HepG2 (cell line): Measurements from ENCODE around the gene PYY. TPM values are rescaled to one million over a fixed set of nuclear protein-coding genes. Genes with fewer than 3 reads are reported as not detected.

Experiments
- GABPB1 ChIP-seq: IDR thresholded peaks from 2 replicates; pipeline ENCODE4 v1.6.1; 2016; ENCODE audit warnings: mild to moderate bottlenecking, missing genetic modification reagents, moderate library complexity, missing compliant biosample characterization
- JUND ChIP-seq: sonication (generic); formaldehyde crosslinking; IDR thresholded peaks from 2 replicates; pipeline ENCODE4 v1.8.0; 2022; ENCODE audit warnings: mild to moderate bottlenecking, missing genetic modification reagents
- KLF13 ChIP-seq: sonication (generic); formaldehyde crosslinking; IDR thresholded peaks from 2 replicates; pipeline ENCODE4 v1.4.0; 2020; ENCODE audit warnings: mild to moderate bottlenecking, missing genetic modification reagents
- MLLT10 ChIP-seq: sonication (generic); formaldehyde crosslinking; IDR thresholded peaks from 2 replicates; pipeline ENCODE4 v1.4.0; 2020; ENCODE audit warnings: missing genetic modification reagents
- ONECUT2 ChIP-seq: sonication (generic); formaldehyde crosslinking; IDR thresholded peaks from 2 replicates; pipeline ENCODE4 v1.4.0; 2020; ENCODE audit warnings: missing genetic modification reagents
- SOX13 ChIP-seq, 3 experiments: fragments of 450-650 bp in 1 of 3; sonication (generic) in 1 of 3; formaldehyde crosslinking in 1 of 3; IDR thresholded peaks in 2 of 3; conservative IDR thresholded peaks in 1 of 3; 2 replicates each; pipeline versions ENCODE4 v1.5.0 to v1.6.1; 2016 to 2020; ENCODE audit warnings: antibody characterized with exemption in 1 of 3, mild to moderate bottlenecking in 1 of 3, missing compliant biosample characterization in 1 of 3, missing genetic modification reagents in 1 of 3, moderate library complexity in 1 of 3
- ZNF7 ChIP-seq: IDR thresholded peaks from 2 replicates; pipeline ENCODE4 v1.6.1; 2016; ENCODE audit warnings: missing biosample characterization, missing genetic modification reagents
- ZNF878 ChIP-seq: sonication (generic); formaldehyde crosslinking; IDR thresholded peaks from 2 replicates; pipeline ENCODE4 v1.8.1; 2023; ENCODE audit warnings: mild to moderate bottlenecking, missing genetic modification reagents, moderate library complexity
- polyA plus RNA-seq, 8 experiments: library from polyadenylated mRNA; depleted of rRNA in 3 of 8; stranded (reverse) in 7 of 8; unstranded in 1 of 8; fragments of >200 nt; fragmentation: Illumina TruSeq in 4 of 8; extraction: Trizol in 4 of 8; gene quantifications; 2 replicates each; pipeline versions ENCODE4 v1.2.1 to v1.2.3, GENCODE V29; 2011 to 2016; ENCODE audit warnings: low read depth in 4 of 8, missing spikeins in 1 of 8, mixed read lengths in 1 of 8; ENCODE audit not compliant: insufficient read depth in 1 of 8
- total RNA-seq, 5 experiments: library from RNA; depleted of rRNA; stranded (reverse); fragments of >200 nt; fragmentation: Illumina TruSeq; extraction: Trizol; gene quantifications; 2 replicates each; pipeline ENCODE4 v1.2.3, GENCODE V29; 2016; ENCODE audit warnings: low read depth in 1 of 5
- TF ChIP-seq, protein P1 (sequence below): sonication (generic); formaldehyde crosslinking; IDR thresholded peaks from 2 replicates; pipeline ENCODE4 v1.4.0; 2020; ENCODE audit warnings: missing genetic modification reagents, borderline replicate concordance
- TF ChIP-seq, protein P2 (sequence below): sonication (generic); formaldehyde crosslinking; IDR thresholded peaks from 2 replicates; pipeline ENCODE4 v1.4.0; 2020; ENCODE audit warnings: missing genetic modification reagents, borderline replicate concordance
- TF ChIP-seq, protein P3 (sequence below): sonication (generic); formaldehyde crosslinking; IDR thresholded peaks from 2 replicates; pipeline ENCODE4 v1.5.1; 2020; ENCODE audit warnings: mild to moderate bottlenecking, moderate library complexity, missing genetic modification reagents
- TF ChIP-seq, protein P4 (sequence below): sonication (generic); formaldehyde crosslinking; IDR thresholded peaks from 2 replicates; pipeline ENCODE4 v1.9.0; 2022; ENCODE audit warnings: missing genetic modification reagents, mild to moderate bottlenecking, borderline replicate concordance
- TF ChIP-seq, protein P5 (sequence below): IDR thresholded peaks from 2 replicates; pipeline ENCODE4 v1.6.1; 2016
- TF ChIP-seq, protein P6 (sequence below): sonication (generic); formaldehyde crosslinking; IDR thresholded peaks from 2 replicates; pipeline ENCODE4 v1.4.0; 2020; ENCODE audit warnings: mild to moderate bottlenecking, low read depth, missing genetic modification reagents

Gene PYY
- total and polyA plus RNA-seq, 2 of the 13 experiments (the other 11 are each of a cell fraction or from before 2014, with no cell fraction given), result 0.25 TPM; not detected in 1

DNA sequence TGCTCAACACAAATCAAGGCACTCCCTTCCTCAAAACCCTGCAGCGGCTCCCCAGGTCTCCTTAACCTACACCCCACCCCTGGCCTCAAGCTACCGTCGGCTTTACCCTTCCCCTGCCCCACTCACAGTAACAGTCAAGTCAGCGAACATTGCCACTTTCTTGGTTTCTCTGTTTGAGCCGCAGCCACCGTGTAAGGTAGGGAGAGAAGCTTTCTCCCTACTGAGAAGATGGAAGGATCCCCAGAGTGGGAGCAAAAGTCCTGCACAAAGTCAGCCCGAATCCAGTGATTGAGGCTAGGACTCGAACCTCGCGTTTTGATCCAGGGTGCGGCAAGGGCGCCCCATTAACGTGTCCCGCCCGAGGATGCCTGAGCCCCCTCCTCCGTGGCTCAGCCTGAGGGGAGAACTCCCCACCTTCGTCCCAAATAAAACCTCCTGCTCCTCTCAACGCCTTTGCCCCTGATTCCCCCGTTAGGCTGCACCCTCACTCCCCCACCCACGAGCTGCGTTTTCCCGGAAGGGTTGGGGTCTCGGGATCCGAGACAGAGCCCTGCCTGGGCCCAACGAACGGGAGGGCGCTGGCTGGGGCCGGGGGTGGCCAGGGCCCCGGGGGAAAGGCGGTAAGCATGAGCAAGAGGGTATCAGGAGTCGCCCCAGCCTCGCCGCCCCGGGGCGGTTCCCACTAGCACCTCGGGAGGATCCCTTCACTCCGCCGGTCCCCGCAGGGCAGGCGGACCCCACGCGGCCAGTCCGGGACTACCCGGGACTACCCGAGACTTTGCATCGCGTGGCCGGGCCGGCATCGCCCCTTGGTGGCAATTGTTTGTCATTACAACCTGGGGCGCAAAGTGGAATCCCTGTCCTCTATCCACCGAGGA, 40.8 kb upstream of the PYY start (continued):
- TF ChIP-seq, protein P1, sequence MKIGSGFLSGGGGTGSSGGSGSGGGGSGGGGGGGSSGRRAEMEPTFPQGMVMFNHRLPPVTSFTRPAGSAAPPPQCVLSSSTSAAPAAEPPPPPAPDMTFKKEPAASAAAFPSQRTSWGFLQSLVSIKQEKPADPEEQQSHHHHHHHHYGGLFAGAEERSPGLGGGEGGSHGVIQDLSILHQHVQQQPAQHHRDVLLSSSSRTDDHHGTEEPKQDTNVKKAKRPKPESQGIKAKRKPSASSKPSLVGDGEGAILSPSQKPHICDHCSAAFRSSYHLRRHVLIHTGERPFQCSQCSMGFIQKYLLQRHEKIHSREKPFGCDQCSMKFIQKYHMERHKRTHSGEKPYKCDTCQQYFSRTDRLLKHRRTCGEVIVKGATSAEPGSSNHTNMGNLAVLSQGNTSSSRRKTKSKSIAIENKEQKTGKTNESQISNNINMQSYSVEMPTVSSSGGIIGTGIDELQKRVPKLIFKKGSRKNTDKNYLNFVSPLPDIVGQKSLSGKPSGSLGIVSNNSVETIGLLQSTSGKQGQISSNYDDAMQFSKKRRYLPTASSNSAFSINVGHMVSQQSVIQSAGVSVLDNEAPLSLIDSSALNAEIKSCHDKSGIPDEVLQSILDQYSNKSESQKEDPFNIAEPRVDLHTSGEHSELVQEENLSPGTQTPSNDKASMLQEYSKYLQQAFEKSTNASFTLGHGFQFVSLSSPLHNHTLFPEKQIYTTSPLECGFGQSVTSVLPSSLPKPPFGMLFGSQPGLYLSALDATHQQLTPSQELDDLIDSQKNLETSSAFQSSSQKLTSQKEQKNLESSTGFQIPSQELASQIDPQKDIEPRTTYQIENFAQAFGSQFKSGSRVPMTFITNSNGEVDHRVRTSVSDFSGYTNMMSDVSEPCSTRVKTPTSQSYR (CRISPR knock-in tag), result no peak
- TF ChIP-seq ZNF878 (CRISPR knock-in tag) (no peak), KLF13 (CRISPR knock-in tag) (no peak), GABPB1 (peak; percentile 52; the same call in 1 of the 2 replicates), ZNF7 (CRISPR knock-in tag) (no peak), MLLT10 (CRISPR knock-in tag) (no peak), ONECUT2 (CRISPR knock-in tag) (no peak), JUND (CRISPR knock-in tag) (no peak), SOX13 (IDR thresholded peaks at IDR 0.05) (no peak), SOX13 (CRISPR knock-in tag; conservative IDR thresholded peaks at IDR 0.05 in 1 of 2, IDR thresholded peaks at IDR 0.05 in 1 of 2) (no peak)
- TF ChIP-seq, protein P2, sequence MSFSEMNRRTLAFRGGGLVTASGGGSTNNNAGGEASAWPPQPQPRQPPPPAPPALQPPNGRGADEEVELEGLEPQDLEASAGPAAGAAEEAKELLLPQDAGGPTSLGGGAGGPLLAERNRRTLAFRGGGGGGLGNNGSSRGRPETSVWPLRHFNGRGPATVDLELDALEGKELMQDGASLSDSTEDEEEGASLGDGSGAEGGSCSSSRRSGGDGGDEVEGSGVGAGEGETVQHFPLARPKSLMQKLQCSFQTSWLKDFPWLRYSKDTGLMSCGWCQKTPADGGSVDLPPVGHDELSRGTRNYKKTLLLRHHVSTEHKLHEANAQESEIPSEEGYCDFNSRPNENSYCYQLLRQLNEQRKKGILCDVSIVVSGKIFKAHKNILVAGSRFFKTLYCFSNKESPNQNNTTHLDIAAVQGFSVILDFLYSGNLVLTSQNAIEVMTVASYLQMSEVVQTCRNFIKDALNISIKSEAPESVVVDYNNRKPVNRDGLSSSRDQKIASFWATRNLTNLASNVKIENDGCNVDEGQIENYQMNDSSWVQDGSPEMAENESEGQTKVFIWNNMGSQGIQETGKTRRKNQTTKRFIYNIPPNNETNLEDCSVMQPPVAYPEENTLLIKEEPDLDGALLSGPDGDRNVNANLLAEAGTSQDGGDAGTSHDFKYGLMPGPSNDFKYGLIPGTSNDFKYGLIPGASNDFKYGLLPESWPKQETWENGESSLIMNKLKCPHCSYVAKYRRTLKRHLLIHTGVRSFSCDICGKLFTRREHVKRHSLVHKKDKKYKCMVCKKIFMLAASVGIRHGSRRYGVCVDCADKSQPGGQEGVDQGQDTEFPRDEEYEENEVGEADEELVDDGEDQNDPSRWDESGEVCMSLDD (CRISPR knock-in tag), result no peak
- TF ChIP-seq, protein P3, sequence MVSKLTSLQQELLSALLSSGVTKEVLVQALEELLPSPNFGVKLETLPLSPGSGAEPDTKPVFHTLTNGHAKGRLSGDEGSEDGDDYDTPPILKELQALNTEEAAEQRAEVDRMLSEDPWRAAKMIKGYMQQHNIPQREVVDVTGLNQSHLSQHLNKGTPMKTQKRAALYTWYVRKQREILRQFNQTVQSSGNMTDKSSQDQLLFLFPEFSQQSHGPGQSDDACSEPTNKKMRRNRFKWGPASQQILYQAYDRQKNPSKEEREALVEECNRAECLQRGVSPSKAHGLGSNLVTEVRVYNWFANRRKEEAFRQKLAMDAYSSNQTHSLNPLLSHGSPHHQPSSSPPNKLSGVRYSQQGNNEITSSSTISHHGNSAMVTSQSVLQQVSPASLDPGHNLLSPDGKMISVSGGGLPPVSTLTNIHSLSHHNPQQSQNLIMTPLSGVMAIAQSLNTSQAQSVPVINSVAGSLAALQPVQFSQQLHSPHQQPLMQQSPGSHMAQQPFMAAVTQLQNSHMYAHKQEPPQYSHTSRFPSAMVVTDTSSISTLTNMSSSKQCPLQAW (CRISPR knock-in tag), result no peak
- TF ChIP-seq, protein P4, sequence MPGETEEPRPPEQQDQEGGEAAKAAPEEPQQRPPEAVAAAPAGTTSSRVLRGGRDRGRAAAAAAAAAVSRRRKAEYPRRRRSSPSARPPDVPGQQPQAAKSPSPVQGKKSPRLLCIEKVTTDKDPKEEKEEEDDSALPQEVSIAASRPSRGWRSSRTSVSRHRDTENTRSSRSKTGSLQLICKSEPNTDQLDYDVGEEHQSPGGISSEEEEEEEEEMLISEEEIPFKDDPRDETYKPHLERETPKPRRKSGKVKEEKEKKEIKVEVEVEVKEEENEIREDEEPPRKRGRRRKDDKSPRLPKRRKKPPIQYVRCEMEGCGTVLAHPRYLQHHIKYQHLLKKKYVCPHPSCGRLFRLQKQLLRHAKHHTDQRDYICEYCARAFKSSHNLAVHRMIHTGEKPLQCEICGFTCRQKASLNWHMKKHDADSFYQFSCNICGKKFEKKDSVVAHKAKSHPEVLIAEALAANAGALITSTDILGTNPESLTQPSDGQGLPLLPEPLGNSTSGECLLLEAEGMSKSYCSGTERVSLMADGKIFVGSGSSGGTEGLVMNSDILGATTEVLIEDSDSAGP, result peak; percentile 52; the same call in 1 of the 2 replicates
- TF ChIP-seq, protein P5, sequence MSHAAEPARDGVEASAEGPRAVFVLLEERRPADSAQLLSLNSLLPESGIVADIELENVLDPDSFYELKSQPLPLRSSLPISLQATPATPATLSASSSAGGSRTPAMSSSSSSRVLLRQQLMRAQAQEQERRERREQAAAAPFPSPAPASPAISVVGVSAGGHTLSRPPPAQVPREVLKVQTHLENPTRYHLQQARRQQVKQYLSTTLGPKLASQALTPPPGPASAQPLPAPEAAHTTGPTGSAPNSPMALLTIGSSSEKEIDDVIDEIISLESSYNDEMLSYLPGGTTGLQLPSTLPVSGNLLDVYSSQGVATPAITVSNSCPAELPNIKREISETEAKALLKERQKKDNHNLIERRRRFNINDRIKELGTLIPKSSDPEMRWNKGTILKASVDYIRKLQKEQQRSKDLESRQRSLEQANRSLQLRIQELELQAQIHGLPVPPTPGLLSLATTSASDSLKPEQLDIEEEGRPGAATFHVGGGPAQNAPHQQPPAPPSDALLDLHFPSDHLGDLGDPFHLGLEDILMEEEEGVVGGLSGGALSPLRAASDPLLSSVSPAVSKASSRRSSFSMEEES (CRISPR knock-in tag), result no peak
- TF ChIP-seq, protein P6, sequence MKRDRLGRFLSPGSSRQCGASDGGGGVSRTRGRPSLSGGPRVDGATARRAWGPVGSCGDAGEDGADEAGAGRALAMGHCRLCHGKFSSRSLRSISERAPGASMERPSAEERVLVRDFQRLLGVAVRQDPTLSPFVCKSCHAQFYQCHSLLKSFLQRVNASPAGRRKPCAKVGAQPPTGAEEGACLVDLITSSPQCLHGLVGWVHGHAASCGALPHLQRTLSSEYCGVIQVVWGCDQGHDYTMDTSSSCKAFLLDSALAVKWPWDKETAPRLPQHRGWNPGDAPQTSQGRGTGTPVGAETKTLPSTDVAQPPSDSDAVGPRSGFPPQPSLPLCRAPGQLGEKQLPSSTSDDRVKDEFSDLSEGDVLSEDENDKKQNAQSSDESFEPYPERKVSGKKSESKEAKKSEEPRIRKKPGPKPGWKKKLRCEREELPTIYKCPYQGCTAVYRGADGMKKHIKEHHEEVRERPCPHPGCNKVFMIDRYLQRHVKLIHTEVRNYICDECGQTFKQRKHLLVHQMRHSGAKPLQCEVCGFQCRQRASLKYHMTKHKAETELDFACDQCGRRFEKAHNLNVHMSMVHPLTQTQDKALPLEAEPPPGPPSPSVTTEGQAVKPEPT (CRISPR knock-in tag), result no peak
